ENCODE measurements around the gene THEMIS. TPM values are rescaled to one million over a fixed set of nuclear protein-coding genes. Genes with fewer than 3 reads are reported as not detected.

Gene THEMIS
- total RNA-seq, 2 donors from 2014 or later = 0.43 to 0.56 TPM

DNA sequence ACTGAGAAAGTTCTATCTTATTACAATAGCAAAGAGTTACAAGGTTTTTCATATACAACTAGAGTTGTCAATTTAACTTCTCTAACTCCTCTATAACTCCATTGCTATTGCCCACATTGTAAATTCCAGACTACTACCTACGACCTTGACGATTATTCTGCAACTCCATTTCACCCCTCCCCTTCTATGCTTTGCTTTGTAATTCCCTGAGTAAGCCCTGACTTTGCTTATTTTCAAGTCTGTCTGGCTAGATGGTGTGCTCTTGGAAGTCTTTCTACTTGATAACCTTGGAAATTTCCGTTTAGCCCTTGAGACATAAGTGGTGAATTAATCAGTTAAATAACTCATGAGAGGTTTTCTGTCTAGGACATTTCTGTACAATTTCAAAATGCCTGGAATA lies 162.4 kb downstream of the THEMIS start:
- TF ChIP-seq, protein P1, sequence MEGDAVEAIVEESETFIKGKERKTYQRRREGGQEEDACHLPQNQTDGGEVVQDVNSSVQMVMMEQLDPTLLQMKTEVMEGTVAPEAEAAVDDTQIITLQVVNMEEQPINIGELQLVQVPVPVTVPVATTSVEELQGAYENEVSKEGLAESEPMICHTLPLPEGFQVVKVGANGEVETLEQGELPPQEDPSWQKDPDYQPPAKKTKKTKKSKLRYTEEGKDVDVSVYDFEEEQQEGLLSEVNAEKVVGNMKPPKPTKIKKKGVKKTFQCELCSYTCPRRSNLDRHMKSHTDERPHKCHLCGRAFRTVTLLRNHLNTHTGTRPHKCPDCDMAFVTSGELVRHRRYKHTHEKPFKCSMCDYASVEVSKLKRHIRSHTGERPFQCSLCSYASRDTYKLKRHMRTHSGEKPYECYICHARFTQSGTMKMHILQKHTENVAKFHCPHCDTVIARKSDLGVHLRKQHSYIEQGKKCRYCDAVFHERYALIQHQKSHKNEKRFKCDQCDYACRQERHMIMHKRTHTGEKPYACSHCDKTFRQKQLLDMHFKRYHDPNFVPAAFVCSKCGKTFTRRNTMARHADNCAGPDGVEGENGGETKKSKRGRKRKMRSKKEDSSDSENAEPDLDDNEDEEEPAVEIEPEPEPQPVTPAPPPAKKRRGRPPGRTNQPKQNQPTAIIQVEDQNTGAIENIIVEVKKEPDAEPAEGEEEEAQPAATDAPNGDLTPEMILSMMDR (IDR thresholded peaks at IDR 0.05) = no peak
- Histone ChIP-seq H3K36me3 (no peaks in the 10 kb centered on the region), H3K4me3 (no peak overlapping the region), H3K27ac (no peak overlapping the region), H3K4me1 (no peaks in the 10 kb centered on the region), H3K27me3 (no peaks in the 10 kb centered on the region), H3K9me3 (no peaks in the 10 kb centered on the region)
- DNase-seq (ENCODE audit: low spot score) = no peak

- Histone ChIP-seq H3K4me3 (no peak overlapping the region), H3K27ac (no peak overlapping the region), H3K4me1 (no peaks in the 10 kb centered on the region), H3K36me3 (no peaks in the 10 kb centered on the region), H3K27me3 (no peaks in the 10 kb centered on the region), H3K9me3 (no peaks in the 10 kb centered on the region)
- DNase-seq (ENCODE audit: low spot score) = no peak
- TF ChIP-seq, protein P1 (IDR thresholded peaks at IDR 0.05) = no peak
Observed at GRCh38 chr6:127737768-127738167, 163.1 kb downstream of the THEMIS start.

- no peak overlapping the region for H3K27ac ChIP-seq
- DNase-seq (ENCODE audit: low spot score) = no peak
Observed at GRCh38 chr6:127737009-127737486, 163.8 kb downstream of the THEMIS start.

GRCh38 chr6:127732927-127733326 lies 167.9 kb downstream of the THEMIS start:
- no peaks in the 10 kb centered on the region for H3K4me1 ChIP-seq
- no peak for DNase-seq (ENCODE audit: low spot score)
- no peaks in the 10 kb centered on the region for H3K36me3 ChIP-seq
- TF ChIP-seq, protein P1 (IDR thresholded peaks at IDR 0.05) = no peak
- no peaks in the 10 kb centered on the region for H3K9me3 ChIP-seq
- no peak overlapping the region for H3K4me3 ChIP-seq
- H3K27ac ChIP-seq = no peak overlapping the region
- H3K27me3 ChIP-seq = no peaks in the 10 kb centered on the region

More at GRCh38 chr6:127737009-127737486, 163.8 kb downstream of the THEMIS start:
- TF ChIP-seq, protein P1 (IDR thresholded peaks at IDR 0.05) = peak; percentile 54 to 70
- Histone ChIP-seq H3K27me3 (no peaks in the 10 kb centered on the region), H3K36me3 (no peaks in the 10 kb centered on the region), H3K4me1 (no peaks in the 10 kb centered on the region), H3K9me3 (no peaks in the 10 kb centered on the region), H3K4me3 (no peak overlapping the region)

DNA sequence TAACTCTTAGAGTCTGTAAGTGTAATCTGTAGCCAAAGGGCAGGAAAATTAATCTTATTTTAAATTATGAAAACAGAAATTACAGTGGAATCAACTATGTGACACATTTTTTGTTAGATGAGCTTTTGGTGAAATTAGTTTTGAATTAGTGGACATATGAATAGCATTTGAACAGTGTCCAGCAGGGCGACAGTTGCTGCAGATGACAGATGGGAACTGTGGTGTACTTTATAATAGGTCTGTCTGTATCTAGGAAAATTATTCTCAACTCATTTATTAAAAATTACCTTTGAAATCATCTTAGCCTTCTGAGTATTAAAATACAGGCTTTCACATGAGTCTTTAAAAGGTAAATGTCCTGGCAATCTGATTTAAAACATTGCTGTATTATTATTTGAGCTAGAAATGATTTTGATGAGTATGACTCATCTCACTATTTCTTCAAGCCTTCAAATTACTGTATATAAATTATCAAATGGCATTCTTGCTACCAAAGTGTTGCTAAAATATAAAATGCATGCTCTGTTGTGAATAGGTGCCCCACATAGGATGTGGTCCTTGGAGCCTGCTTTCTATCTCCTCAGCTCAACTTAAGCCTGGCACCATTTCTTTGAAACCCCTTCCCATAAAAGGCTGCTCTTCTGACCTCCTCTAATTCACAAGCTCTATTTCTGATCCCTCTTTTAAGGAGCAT lies 173.5 kb downstream of the THEMIS start:
- Histone ChIP-seq H3K27me3 (no peaks in the 10 kb centered on the region), H3K27ac (no peak overlapping the region), H3K4me3 (no peak overlapping the region), H3K36me3 (no peaks in the 10 kb centered on the region), H3K4me1 (no peaks in the 10 kb centered on the region), H3K9me3 (no peaks in the 10 kb centered on the region)
- TF ChIP-seq, protein P1 (IDR thresholded peaks at IDR 0.05) = no peak
- DNase-seq (ENCODE audit: low spot score) = no peak

- TF ChIP-seq, protein P1 (IDR thresholded peaks at IDR 0.05) = no peak
- H3K4me1 ChIP-seq = no peaks in the 10 kb centered on the region
- H3K4me3 ChIP-seq = no peak overlapping the region
- H3K27me3 ChIP-seq = no peaks in the 10 kb centered on the region
- H3K9me3 ChIP-seq = no peaks in the 10 kb centered on the region
- no peak for DNase-seq (ENCODE audit: low spot score)
- H3K36me3 ChIP-seq = no peaks in the 10 kb centered on the region
- H3K27ac ChIP-seq = no peak overlapping the region
Observed at GRCh38 chr6:127725821-127726220, 175.0 kb downstream of the THEMIS start.
